Measurements from ENCODE around the gene HECTD1.

- no peak for TF ChIP-seq POLR2A (IDR thresholded peaks at IDR 0.05; ENCODE audit: extremely low read depth, insufficient read length)
- no peak for TF ChIP-seq CTCF (IDR thresholded peaks at IDR 0.05; ENCODE audit: low read depth, low read length)
- TF ChIP-seq MAX (IDR thresholded peaks at IDR 0.05; ENCODE audit: low read depth, low read length) = no peak
- TF ChIP-seq MYC (IDR thresholded peaks at IDR 0.05; ENCODE audit: low read depth, low read length) = no peak
These were observed 122.6 kb downstream of the HECTD1 start for GRCh38 chr14:31085027-31085426.

All from NB4 (cell line).